ENCODE results near the gene TMEM236. TPM values are rescaled to one million over a fixed set of nuclear protein-coding genes. Genes with fewer than 3 reads are reported as not detected.

Gene TMEM236
- total RNA-seq, 2 donors from 2014 or later = 0.52 to 0.66 TPM

DNA sequence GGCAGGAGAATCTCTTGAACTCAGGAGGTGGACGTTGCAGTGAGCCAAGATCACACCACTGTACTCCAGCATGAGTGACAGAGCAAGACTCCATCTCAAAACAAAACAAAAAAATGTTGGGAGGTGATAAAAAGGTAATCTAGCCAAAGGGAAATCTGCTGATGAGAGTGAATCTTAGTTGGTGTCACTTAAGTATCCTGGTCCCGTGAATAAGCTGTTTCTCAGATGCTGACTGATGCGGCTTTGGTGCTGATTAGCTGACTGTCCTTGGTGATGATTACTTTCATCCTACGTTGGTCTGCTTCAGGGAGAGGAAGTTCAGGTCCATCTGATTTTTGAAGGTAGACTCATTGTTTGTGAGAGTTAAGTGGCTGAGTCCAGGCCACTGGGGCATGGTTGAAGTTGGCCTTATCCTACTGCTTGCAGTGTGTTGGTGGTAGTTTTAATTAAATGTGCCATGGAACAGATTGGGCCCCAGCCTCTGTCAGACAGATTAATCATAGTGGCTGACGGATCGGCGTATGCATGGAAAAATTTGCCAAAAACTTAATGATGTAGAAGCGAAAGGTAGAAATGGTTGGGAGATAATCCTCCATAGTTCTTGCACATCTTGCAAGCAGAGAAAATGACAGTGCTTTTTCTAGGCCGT is 17.4 kb upstream of the TMEM236 start:
- no peaks in the 10 kb centered on the region for H3K27me3 ChIP-seq
- intact Hi-C loops (cut with DNase I) = no loop called here
- H3K4me3 ChIP-seq = no peak overlapping the region
- peak overlapping the region in 3 of 4 donors; percentile 30 to 83 (median 75) for H3K27ac ChIP-seq
- H3K4me1 ChIP-seq = peaks cover 17% of the 10 kb centered on the region
- no peaks in the 10 kb centered on the region for H3K9me3 ChIP-seq
- no peak for TF ChIP-seq POLR2A (IDR thresholded peaks at IDR 0.05)
- TF ChIP-seq, protein P1, sequence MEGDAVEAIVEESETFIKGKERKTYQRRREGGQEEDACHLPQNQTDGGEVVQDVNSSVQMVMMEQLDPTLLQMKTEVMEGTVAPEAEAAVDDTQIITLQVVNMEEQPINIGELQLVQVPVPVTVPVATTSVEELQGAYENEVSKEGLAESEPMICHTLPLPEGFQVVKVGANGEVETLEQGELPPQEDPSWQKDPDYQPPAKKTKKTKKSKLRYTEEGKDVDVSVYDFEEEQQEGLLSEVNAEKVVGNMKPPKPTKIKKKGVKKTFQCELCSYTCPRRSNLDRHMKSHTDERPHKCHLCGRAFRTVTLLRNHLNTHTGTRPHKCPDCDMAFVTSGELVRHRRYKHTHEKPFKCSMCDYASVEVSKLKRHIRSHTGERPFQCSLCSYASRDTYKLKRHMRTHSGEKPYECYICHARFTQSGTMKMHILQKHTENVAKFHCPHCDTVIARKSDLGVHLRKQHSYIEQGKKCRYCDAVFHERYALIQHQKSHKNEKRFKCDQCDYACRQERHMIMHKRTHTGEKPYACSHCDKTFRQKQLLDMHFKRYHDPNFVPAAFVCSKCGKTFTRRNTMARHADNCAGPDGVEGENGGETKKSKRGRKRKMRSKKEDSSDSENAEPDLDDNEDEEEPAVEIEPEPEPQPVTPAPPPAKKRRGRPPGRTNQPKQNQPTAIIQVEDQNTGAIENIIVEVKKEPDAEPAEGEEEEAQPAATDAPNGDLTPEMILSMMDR (IDR thresholded peaks at IDR 0.05) = no peak
- no peak for DNase-seq
- no peak for ATAC-seq
- WGBS, 2 donors = 62 to 68% methylated on average over 9 of the region's 9 CpGs
- H3K36me3 ChIP-seq (replicated peaks in 1 of 2; ENCODE audit: insufficient read depth in 1 of 2, low read depth in 2 of 2) = no peaks in the 10 kb centered on the region

DNA sequence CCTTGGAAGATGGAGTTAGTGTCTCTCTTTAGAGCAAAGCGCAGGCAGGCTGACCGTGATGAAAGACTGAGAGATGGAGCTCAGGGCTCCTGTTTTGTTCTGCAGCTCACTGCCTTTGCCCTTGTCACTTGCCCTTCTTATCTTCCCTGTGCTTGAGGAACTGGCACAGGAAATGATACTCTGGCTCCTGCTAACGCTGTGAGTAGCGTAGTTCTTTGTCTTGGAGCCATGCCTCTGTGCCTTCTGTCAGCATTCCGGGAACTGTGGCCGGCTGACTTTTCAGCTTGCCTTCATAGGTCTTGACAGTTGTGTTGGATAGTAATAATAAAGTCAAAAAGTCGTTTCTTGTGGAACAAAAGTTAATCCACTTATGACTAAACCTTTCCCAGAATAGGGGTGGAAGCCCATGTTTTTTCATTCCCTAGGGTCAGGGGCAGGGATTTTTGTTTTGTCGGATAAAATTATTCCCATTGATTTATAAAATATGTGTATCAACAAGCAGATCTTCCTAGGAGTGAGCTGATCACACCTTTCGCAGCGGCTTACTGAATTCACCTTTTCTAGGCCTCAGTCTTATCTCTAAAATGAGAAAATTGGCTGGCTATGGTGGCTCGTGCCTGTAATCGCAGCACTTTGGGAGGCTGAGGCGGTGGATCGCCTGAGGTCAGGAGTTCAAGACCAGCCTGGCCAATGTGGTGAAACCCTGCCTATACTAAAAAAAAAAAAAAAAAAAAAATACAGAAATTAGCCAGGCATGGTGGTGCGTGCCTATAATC is 16.6 kb upstream of the TMEM236 start:
- Histone ChIP-seq H3K27ac (peak overlapping the region; percentile 30 to 83 (median 74)), H3K4me1 (peaks cover 17% of the 10 kb centered on the region), H3K4me3 (no peak overlapping the region), H3K27me3 (no peaks in the 10 kb centered on the region), H3K9me3 (no peaks in the 10 kb centered on the region), H3K36me3 (replicated peaks in 1 of 2; ENCODE audit: insufficient read depth in 1 of 2, low read depth in 2 of 2) (no peaks in the 10 kb centered on the region)
- peak; percentile 95 for ATAC-seq
- peak; percentile 84 to 92 (median 89) for DNase-seq
- TF ChIP-seq POLR2A (IDR thresholded peaks at IDR 0.05) = no peak
- TF ChIP-seq, protein P1 (IDR thresholded peaks at IDR 0.05) = no peak
- WGBS, 2 donors = 26 to 40% methylated on average over 15 of the region's 15 CpGs
- intact Hi-C loops (cut with DNase I) = no loop called here

DNA sequence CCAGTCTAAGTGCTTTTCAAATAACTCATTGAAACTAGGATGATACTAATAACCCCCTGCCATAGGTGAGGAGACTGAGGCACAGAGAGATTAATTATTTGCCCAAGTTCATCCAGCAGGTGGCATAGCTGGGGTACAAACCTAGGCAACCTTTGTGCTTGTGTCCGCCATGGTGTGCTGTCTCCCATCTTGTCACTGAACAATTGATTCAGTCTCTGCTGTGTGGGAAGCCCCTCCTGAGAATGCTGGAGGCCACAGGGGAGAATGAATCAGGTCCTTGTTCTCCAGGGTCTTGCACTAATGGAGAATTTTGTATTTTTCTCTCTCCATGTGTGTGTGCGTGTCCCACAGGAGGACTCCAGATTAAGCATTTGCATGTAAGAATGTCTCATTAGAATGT is 15.8 kb upstream of the TMEM236 start:
- Histone ChIP-seq H3K9me3 (no peaks in the 10 kb centered on the region), H3K4me1 (peaks cover 17% of the 10 kb centered on the region), H3K36me3 (replicated peaks in 1 of 2; ENCODE audit: insufficient read depth in 1 of 2, low read depth in 2 of 2) (no peaks in the 10 kb centered on the region), H3K27ac (peak overlapping the region in 2 of 4 donors; percentile 75 to 83), H3K4me3 (no peak overlapping the region), H3K27me3 (no peaks in the 10 kb centered on the region)
- 92 to 100% methylated on average over 2 of the region's 2 CpGs for WGBS, 2 donors
- TF ChIP-seq, protein P1 (IDR thresholded peaks at IDR 0.05) = peak in 1 of 7 experiments; percentile 3
- no peak for TF ChIP-seq POLR2A (IDR thresholded peaks at IDR 0.05)
- intact Hi-C loops (cut with DNase I) = no loop called here
- DNase-seq = no peak
- ATAC-seq = no peak

DNA sequence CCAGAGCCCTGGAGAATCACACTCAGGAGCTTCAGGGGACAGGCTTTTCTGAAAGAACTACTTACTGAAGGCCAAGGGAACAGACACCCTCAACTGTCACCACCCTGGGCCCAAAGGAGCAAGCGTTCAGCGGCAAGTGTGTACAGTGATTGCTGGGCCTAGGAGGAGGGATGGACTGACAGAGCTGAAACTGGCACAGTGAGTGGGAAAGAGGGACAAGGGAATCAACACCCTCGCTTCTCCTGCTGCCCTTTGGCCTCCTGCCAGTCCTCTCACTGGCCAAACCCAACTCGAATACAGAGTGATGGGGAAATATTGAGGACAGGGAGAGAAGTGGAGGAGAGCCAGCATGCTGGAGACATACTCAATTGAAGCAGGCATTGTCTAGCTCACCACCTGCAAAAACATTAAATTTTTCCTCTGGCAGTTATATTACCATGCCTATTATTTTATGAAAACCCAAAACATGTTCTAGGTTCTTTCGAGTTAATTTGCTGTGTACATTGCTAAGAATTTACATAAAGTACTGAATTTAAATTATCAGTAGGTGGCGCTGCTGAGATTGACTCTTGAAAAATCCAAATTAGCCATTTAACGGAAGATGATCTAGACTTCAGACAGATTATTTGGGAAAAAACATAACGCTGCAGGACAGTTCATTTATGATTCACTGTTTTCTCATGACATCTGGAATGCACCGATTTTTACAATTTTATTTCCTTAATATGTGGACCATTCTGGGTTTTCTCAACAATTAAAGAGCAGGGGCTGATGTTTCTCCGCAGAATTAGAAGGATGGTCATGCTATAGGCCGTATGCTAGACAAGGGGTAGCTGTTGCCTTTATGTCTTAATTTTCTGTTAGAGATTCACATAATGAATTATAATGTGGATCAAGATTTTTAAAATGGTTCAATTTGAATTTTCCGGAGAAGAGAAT is 14.7 kb upstream of the TMEM236 start:
- DNase-seq = peak; percentile 20 to 46 (median 37)
- Histone ChIP-seq H3K4me1 (peaks cover 17% of the 10 kb centered on the region), H3K27ac (no peak overlapping the region), H3K36me3 (replicated peaks in 1 of 2; ENCODE audit: insufficient read depth in 1 of 2, low read depth in 2 of 2) (no peaks in the 10 kb centered on the region), H3K4me3 (no peak overlapping the region), H3K9me3 (no peaks in the 10 kb centered on the region), H3K27me3 (no peaks in the 10 kb centered on the region)
- intact Hi-C loops (cut with DNase I) = no loop called here
- WGBS, 2 donors = 32 to 42% methylated on average over 10 to 12 of the region's 12 CpGs
- TF ChIP-seq POLR2A (IDR thresholded peaks at IDR 0.05) = no peak
- TF ChIP-seq, protein P1 (IDR thresholded peaks at IDR 0.05) = peak; percentile 23 to 67 (median 59)
- ATAC-seq = no peak
